SK-N-SH (cell line): ENCODE data around the gene NAALADL2.

Experiments used
- CTCF ChIP-seq: fragments of 200-600 bp; sonication (generic); IDR thresholded peaks from 2 replicates; pipeline ENCODE4 v1.6.1; 2017; ENCODE audit warnings: antibody characterized with exemption, mild to moderate bottlenecking, moderate library complexity
- FOXM1 ChIP-seq: IDR thresholded peaks from 2 replicates; pipeline ENCODE4 v1.4.0; 2012; ENCODE audit warnings: low read depth, mild to moderate bottlenecking
- JUND ChIP-seq: IDR thresholded peaks from 2 replicates; pipeline ENCODE4 v1.4.0; 2012
- MAX ChIP-seq: IDR thresholded peaks from 2 replicates; pipeline ENCODE4 v1.4.0; 2012; ENCODE audit warnings: low read depth
- SIN3A ChIP-seq: IDR thresholded peaks from 2 replicates; pipeline ENCODE4 v1.6.1; 2012; ENCODE audit warnings: low read depth, mild to moderate bottlenecking, low read length, moderate library complexity, borderline replicate concordance
- TAF1 ChIP-seq: IDR thresholded peaks from 2 replicates; pipeline ENCODE4 v1.6.1; 2012; ENCODE audit warnings: low read depth, mild to moderate bottlenecking, low read length, moderate library complexity, borderline replicate concordance

- TF ChIP-seq CTCF = no peak
- no peak; the same call in 1 of the 2 replicates for TF ChIP-seq JUND
- TF ChIP-seq MAX = no peak
- TF ChIP-seq SIN3A = no peak
- no peak for TF ChIP-seq FOXM1
- no peak for TF ChIP-seq TAF1
Measured at GRCh38 chr3:175002732-175003143, 143.6 kb downstream of the NAALADL2 start.
